H1 (cell line): ENCODE measurements around the gene COL8A2.

Experiments
- BACH1 ChIP-seq: IDR thresholded peaks from 2 replicates; pipeline ENCODE4 v1.6.1; 2012; ENCODE audit warnings: low read length, improper control_type of control experiment
- CHD1 ChIP-seq: IDR thresholded peaks from 2 replicates; pipeline ENCODE4 v1.6.1; 2012; ENCODE audit warnings: low read depth, low read length, improper control_type of control experiment
- CREB1 ChIP-seq: IDR thresholded peaks from 2 replicates; pipeline ENCODE4 v1.6.1; 2012; ENCODE audit warnings: inconsistent platforms
- CTCF ChIP-seq, 3 experiments: IDR thresholded peaks; 1 replicate in 2 of 3; 2 replicates in 1 of 3; pipeline versions ENCODE4 v1.5.1 to v1.6.1; 2011; ENCODE audit warnings: low read length in 3 of 3, mild to moderate bottlenecking in 3 of 3, inconsistent platforms in 2 of 3, low read depth in 1 of 3, moderate library complexity in 1 of 3; ENCODE audit not compliant: insufficient read depth in 1 of 3; ENCODE audit errors: control extremely low read depth in 1 of 3
- EP300 ChIP-seq, 2 experiments: IDR thresholded peaks; 1 replicate in 1 of 2; 2 replicates in 1 of 2; pipeline ENCODE4 v1.6.1; 2011 to 2012; ENCODE audit warnings: low read depth in 2 of 2, low read length in 2 of 2, mild to moderate bottlenecking in 2 of 2, borderline replicate concordance in 1 of 2, inconsistent platforms in 1 of 2, moderate library complexity in 1 of 2
- EZH2 ChIP-seq: fragments of 200-600 bp; sonication (generic); IDR thresholded peaks from 2 replicates; pipeline ENCODE4 v1.7.1; 2012; ENCODE audit warnings: low read depth, mild to moderate bottlenecking, moderate library complexity, low read length, inconsistent platforms; ENCODE audit not compliant: severe bottlenecking
- GABPA ChIP-seq: IDR thresholded peaks from 2 replicates; pipeline ENCODE4 v1.6.1; 2011; ENCODE audit warnings: mild to moderate bottlenecking, low read length, moderate library complexity, borderline replicate concordance; ENCODE audit not compliant: insufficient read depth
- HDAC2 ChIP-seq, 2 experiments: fragments of 300-600 bp in 1 of 2; sonication (generic) in 1 of 2; IDR thresholded peaks; 2 replicates each; pipeline ENCODE4 v1.6.1; 2011 to 2012; ENCODE audit warnings: low read depth in 2 of 2, low read length in 2 of 2, mild to moderate bottlenecking in 2 of 2, moderate library complexity in 2 of 2, borderline replicate concordance in 1 of 2, inconsistent platforms in 1 of 2
- KDM1A ChIP-seq: fragments of 200-600, 300-600 bp; sonication (generic); IDR thresholded peaks from 2 replicates; pipeline ENCODE4 v1.7.1; 2016; ENCODE audit warnings: mild to moderate bottlenecking, low read length, borderline replicate concordance
- PHF8 ChIP-seq: fragments of 200-600 bp; sonication (generic); conservative IDR thresholded peaks from 2 replicates; pipeline ENCODE4 v1.7.1; 2012; ENCODE audit warnings: low read depth, mild to moderate bottlenecking, inconsistent platforms, low read length, moderate library complexity
- POLR2A ChIP-seq, 2 experiments: IDR thresholded peaks; 1 replicate in 1 of 2; 2 replicates in 1 of 2; pipeline ENCODE4 v1.6.1; 2011; ENCODE audit warnings: low read depth in 2 of 2, low read length in 2 of 2, mild to moderate bottlenecking in 2 of 2; ENCODE audit errors: control extremely low read depth in 1 of 2
- USF2 ChIP-seq: IDR thresholded peaks from 2 replicates; pipeline ENCODE4 v1.6.1; 2011; ENCODE audit warnings: low read length, improper control_type of control experiment

DNA sequence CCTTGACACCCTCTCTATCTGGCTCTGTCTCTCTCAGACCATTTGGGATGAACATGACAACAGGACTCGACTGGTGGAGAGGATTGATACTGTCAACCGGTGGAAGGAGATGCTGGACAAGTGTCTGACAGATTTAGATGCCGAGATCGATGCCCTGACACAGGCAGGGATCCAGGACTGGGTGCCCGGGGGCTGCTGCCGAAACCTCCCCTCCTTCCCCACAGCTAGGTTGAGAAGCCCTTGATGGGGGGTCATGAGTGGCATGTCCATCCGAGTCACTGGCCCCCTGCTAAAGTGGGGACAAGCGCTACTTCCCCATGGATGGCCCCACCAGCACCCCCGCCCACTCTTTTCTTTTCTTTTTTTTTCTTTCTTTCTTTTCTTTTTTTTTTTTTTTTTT lies 39.9 kb downstream of the COL8A2 start:
- TF ChIP-seq EP300 (IDR thresholded peaks at IDR 0.05; ENCODE audit: borderline replicate concordance in 1 of 2, low read depth in 2 of 2, low read length in 2 of 2): no peak
- 0 out of 3 replicates have a peak, but pooled peaks of 1 of the 2 experiments have one; percentile 4 for TF ChIP-seq POLR2A (IDR thresholded peaks at IDR 0.05; ENCODE audit: control extremely low read depth in 1 of 2, low read depth in 2 of 2, low read length in 2 of 2)
- TF ChIP-seq CTCF (IDR thresholded peaks at IDR 0.05; ENCODE audit: control extremely low read depth in 1 of 3, insufficient read depth in 1 of 3, low read depth in 1 of 3, low read length in 3 of 3): no peak
- no peak for TF ChIP-seq GABPA
- no peak for TF ChIP-seq PHF8
- no peak for TF ChIP-seq USF2
- TF ChIP-seq CREB1: no peak
- TF ChIP-seq CHD1: no peak
- no peak for TF ChIP-seq BACH1
- TF ChIP-seq HDAC2 (IDR thresholded peaks at IDR 0.05; ENCODE audit: borderline replicate concordance in 1 of 2, low read depth in 2 of 2, low read length in 2 of 2): no peak
- no peak for TF ChIP-seq EZH2
- no peak for TF ChIP-seq KDM1A
